GM12878 (cell line): ENCODE data around the gene PRKAG2.

Experiments
- REST ChIP-seq: IDR thresholded peaks from 2 replicates; pipeline ENCODE4 v1.6.1; 2012; ENCODE audit warnings: mild to moderate bottlenecking, low read depth, low read length
- TCF3 ChIP-seq: IDR thresholded peaks from 2 replicates; pipeline ENCODE4 v1.6.1; 2012; ENCODE audit warnings: low read depth, mild to moderate bottlenecking, low read length, borderline replicate concordance; ENCODE audit not compliant: insufficient read depth
- TCF7 ChIP-seq: IDR thresholded peaks from 2 replicates; pipeline ENCODE4 v1.6.1; 2014; ENCODE audit warnings: antibody characterized with exemption, borderline replicate concordance

GRCh38 chr7:151862606-151863381 is 14.1 kb downstream of the PRKAG2 start:
- TF ChIP-seq TCF7 (no peak), REST (no peak), TCF3 (no peak)
